Stimulated activated CD4-positive, alpha-beta T cell treated with anti-CD3 and anti-CD28 coated beads, Interleukin-1b, Interleukin-23, amount 100 ng/mL, for 24 hours (primary cell): ENCODE results near the gene NYAP1.
"Not testable (repeated sequence)": the region's sequence is repeated elsewhere in the genome, so short reads cannot be mapped to it uniquely, and the experiment has no call there.

Experiments
- DNase-seq, 4 experiments: peaks; one replicate each; pipeline ENCODE4 v3.0.0-alpha.2; 2020; ENCODE audit warnings: low read depth in 4 of 4, low spot score in 1 of 4

Gene NYAP1

GRCh38 chr7:100510437-100511239 is 26.9 kb downstream of the NYAP1 start:
- no peak for DNase-seq

- no peak for DNase-seq
Measured at GRCh38 chr7:100513212-100513810, 29.6 kb downstream of the NYAP1 start.

- DNase-seq: no peak
Measured at GRCh38 chr7:100515072-100515532, 31.4 kb downstream of the NYAP1 start.

GRCh38 chr7:100516135-100516812 is 32.5 kb downstream of the NYAP1 start:
- DNase-seq: no peak

GRCh38 chr7:100517305-100517704 is 33.6 kb downstream of the NYAP1 start:
- DNase-seq: no peak

- no peak for DNase-seq
Measured at GRCh38 chr7:100519580-100519979, 35.9 kb downstream of the NYAP1 start.

- DNase-seq: no peak
Measured at GRCh38 chr7:100520138-100520537, 36.4 kb downstream of the NYAP1 start.

GRCh38 chr7:100521076-100521475 is 37.3 kb downstream of the NYAP1 start:
- no peak for DNase-seq

- DNase-seq: not testable (repeated sequence)
Measured at GRCh38 chr7:100521909-100522593, 38.3 kb downstream of the NYAP1 start.

- not testable (repeated sequence) for DNase-seq
Measured at GRCh38 chr7:100523192-100523591, 39.5 kb downstream of the NYAP1 start.

GRCh38 chr7:100528108-100528866 is 44.6 kb downstream of the NYAP1 start:
- not testable (repeated sequence) for DNase-seq

GRCh38 chr7:100532165-100533022 is 48.7 kb downstream of the NYAP1 start:
- DNase-seq: no peak

- DNase-seq: not testable (repeated sequence)
Measured at GRCh38 chr7:100535982-100536381, 52.3 kb downstream of the NYAP1 start.

- DNase-seq: not testable (repeated sequence)
Measured at GRCh38 chr7:100536695-100537094, 53.0 kb downstream of the NYAP1 start.

- DNase-seq: no peak
Measured at GRCh38 chr7:100538348-100538653, 54.6 kb downstream of the NYAP1 start.

- DNase-seq: peak; percentile 99 to 100 (median 100)
Measured at GRCh38 chr7:100538654-100539435, 55.1 kb downstream of the NYAP1 start, which contains the start of gene AGFG2. TSS of gene AGFG2 (plus strand) at chr7:100539203. CDS start at chr7:100539347, 144 bp downstream.

- DNase-seq: no peak
Measured at GRCh38 chr7:100539436-100540006, 55.8 kb downstream of the NYAP1 start.

GRCh38 chr7:100540073-100540723 is 56.5 kb downstream of the NYAP1 start:
- DNase-seq: no peak
